Amniotic epithelial cell (primary cell): ENCODE data around the gene ZNF385C.
"Not testable (repeated sequence)": the region's sequence is repeated elsewhere in the genome, so short reads cannot be mapped to it uniquely, and the experiment has no call there.

ENCODE experiments used
- DNase-seq: peaks from one replicate; pipeline ENCODE4 v3.0.0-alpha.2; 2010; ENCODE audit warnings: low read depth

Gene ZNF385C

GRCh38 chr17:42097691-42098631 is at the start of gene ZNF385C:
ZNF385C (minus strand) TSS chr17:42098473; CDS start chr17:42063056, 35,417 bp downstream.
- no peak for DNase-seq

GRCh38 chr17:42146911-42147607 is 48.8 kb upstream of the ZNF385C start:
- DNase-seq = no peak

GRCh38 chr17:42143138-42143537 is 44.9 kb upstream of the ZNF385C start:
- not testable (repeated sequence) for DNase-seq

DNA sequence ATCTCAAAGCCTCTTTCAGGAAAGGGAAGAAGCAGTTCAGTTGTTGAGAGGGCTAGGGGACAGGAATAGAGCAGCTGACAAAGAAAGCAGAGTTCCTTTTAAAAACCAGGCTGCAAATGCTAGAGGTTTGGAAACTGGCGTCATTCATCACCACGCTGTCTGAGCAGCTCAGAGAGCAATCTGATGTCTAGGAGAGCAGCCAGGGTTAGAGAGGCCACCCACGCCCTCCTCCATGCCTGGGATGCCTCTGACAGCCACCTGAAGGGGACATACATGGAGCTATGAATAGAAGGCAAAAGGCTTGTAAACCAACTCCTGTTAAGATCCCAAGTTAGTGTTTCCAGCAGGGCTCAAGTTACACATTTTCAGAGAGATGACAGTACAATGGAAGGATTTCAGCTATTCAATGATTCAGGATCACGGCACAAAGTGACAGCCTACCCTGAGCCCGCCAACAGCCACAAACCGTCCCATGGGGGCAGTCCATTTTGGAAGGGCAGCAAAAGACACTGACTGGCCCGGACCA is 44.2 kb upstream of the ZNF385C start:
- DNase-seq = no peak

GRCh38 chr17:42141382-42141781 is 43.1 kb upstream of the ZNF385C start:
- no peak for DNase-seq

DNA sequence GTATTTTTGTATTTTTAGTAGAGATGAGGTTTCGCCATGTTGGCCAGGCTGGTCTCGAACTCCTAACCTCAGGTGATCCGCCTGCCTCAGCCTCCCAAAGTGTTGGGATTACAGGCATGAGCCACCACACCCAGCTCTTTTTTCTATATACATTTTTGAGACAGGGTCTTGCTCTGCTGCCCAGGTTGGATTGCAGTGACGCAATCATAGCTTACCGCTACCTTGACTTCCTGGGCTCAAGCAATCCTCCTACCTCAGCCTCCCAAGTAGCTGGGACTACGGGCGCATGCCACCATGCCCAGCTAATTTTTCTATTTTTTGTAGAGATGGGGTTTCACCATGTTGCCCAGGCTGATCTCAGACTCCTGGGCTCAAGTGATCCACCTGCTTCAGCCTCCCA is 42.4 kb upstream of the ZNF385C start:
- not testable (repeated sequence) for DNase-seq

DNA sequence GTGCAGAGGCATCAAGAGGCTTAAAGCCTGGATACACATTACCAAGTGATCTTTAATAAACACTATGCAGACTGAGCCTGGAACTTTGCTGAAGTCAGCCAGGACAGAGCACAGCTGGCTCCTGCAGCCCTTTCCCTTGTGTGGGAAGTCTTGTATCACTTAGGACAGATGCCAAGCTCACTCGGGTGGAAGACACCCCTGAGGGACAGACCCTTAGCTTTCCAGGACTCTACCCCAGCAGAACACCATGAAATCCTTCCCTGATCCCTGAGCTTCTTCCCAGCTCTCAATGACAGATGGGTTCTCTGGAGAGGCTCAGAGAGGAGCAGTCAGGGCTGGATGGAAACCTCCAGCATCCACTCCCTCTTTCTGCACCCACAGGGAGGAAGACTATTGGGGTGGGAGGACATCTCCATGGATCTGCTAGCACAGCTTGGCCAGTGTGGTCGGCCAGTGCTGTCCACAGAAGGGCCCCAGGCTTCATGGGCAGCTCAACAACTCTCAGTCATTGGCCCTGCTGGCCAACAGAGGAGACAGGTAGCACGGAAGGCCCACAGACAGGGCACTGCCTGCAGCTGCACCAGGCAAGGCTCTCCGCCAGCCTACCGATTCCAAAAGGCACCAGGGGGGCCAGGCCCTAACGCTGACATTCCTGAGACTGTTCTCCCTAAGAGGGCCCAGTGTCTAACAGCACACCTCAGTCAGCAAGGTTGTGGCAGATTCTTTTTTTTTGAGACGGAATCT is 40.6 kb upstream of the ZNF385C start:
- no peak for DNase-seq

GRCh38 chr17:42136654-42137051 is 38.4 kb upstream of the ZNF385C start:
- DNase-seq = no peak

GRCh38 chr17:42135664-42136653 is 37.7 kb upstream of the ZNF385C start:
- DNase-seq = peak; percentile 90

- no peak for DNase-seq
Observed at GRCh38 chr17:42135151-42135550, 36.9 kb upstream of the ZNF385C start.

- DNase-seq = no peak
Observed at GRCh38 chr17:42133461-42134041, 35.3 kb upstream of the ZNF385C start.

DNA sequence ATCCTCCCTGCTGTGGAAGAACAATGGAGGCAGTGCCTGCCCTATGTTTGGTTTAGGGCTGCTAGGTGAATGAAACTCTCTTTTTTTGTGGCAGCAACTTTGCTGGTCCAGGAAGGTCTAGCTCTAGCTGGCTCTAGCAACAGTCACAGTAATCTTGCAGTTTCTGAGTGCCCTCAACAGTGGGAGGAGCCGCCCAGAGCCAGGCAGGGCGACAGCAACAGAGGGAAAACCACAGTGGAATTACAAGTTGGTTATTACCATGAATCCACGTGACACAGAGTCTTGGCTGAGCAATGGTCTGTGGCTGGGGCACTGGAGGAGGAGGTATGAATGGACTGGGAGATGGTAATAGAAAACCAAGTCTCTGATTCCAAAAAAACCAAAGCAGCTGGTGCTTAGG is 34.7 kb upstream of the ZNF385C start:
- DNase-seq = peak; percentile 80

DNA sequence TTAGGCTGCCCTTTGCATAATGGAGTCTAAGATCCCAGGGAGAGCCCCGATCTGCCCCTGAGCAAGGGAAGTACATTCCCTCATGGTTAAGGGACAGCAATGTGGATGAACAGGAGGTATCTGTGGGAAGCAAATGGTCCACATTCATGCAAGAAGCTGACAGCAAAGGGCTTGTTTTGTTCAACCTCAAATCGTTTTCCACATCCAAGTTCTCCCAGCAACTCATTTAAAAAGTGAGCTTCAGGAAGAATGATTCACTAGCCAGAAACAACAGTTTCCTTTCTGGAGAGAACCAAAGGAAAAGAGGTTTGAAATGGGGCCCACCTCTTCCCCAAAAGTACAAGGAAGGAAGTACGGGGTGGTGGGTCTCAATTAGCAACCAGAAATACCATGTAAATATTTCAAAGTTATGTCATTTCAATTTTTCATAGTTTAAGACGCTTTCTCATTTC is 33.7 kb upstream of the ZNF385C start:
- peak; percentile 34 for DNase-seq

DNA sequence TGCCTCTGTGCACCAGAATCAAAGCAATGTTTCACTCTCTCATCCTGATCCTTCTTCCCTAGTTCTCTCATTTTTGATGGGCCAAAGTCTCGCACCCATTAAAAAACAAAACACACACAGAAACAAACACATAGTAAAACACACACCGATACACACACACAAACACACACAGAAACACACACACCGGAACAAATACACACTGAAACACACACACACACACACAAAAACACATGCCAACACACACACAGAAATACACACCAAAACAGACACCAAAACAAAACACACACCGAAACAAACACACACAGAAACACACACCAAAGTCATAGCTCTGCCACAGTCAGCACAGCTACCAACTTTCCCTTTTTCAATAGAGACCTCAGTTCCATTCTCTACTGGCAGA is 33.0 kb upstream of the ZNF385C start:
- DNase-seq = no peak

DNA sequence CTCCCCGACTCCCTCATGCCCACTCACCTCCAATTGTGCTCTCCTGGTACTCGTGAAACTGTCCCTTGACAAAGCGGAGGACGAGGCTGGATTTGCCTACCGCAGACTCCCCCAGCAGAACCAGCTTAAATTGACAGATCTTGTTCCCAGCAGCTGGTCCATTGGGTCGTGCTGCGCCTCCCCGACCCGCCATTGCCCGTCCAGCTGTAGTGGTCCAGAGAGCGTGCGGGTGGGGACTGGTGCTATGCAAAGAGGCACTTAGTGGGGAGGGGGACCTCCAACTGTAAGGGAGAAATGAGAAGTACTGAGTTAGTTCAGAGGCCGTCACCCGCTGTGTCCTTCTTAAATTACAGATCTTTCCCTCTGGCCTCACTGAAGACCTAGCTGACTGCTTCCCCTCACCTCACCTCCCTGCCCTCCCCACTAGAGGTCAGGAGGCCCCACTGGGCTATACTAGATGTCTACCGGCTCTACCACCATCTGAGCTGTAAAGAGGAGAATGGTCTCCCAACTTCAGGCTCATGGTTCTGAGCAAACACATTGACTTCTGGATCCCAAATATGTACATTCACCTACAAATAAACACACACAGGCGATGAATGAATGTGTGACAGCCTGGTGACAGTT is 32.1 kb upstream of the ZNF385C start:
- no peak for DNase-seq

DNA sequence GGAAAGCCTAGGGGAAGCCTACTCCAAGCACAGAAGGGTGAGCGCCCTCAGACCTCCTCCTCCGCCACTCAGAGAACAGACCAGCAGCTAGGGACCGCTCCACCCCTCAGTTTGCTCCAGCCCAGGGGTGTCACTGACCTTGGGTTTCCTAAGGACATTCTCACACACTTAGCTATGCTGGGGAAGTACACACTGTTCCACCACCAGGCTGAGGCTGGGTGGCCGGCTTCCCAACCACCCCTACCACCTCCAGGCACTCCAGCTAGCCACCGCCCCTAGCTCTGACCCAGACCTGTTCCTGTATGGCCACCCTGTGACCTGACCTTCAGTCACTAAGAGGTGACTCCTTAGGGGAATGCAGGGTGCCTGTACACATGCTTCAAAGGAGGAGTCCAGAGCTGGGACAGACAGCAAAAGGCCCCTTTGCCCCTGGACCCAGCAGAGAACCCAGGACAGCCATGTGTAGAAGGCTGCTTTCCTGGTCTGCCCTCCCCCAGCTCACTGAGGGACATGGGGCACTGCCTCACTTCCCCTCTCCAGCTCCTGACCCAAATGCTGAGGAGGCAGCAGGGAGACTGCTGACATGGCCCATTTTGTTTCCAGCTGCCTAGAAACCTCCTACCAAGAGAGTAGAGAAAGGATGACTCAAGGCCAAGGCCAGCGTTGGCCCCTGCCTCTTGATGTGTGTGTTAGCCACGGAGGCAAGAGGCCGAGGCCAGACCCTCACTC is 31.0 kb upstream of the ZNF385C start:
- no peak for DNase-seq

- DNase-seq = no peak
Observed at GRCh38 chr17:42127414-42127813, 29.1 kb upstream of the ZNF385C start.

- DNase-seq = no peak
Observed at GRCh38 chr17:42126836-42127235, 28.6 kb upstream of the ZNF385C start.

- DNase-seq = no peak
Observed at GRCh38 chr17:42125565-42125964, 27.3 kb upstream of the ZNF385C start.
